IPS-NIHi11 (cell line): ENCODE results near the gene PIKFYVE.
"Not testable (repeated sequence)": the region's sequence is repeated elsewhere in the genome, so short reads cannot be mapped to it uniquely, and the experiment has no call there.

Source experiments
- DNase-seq: peaks from one replicate; pipeline ENCODE4 v3.0.0; 2012; ENCODE audit warnings: mixed read lengths, low spot score

Gene PIKFYVE

DNA sequence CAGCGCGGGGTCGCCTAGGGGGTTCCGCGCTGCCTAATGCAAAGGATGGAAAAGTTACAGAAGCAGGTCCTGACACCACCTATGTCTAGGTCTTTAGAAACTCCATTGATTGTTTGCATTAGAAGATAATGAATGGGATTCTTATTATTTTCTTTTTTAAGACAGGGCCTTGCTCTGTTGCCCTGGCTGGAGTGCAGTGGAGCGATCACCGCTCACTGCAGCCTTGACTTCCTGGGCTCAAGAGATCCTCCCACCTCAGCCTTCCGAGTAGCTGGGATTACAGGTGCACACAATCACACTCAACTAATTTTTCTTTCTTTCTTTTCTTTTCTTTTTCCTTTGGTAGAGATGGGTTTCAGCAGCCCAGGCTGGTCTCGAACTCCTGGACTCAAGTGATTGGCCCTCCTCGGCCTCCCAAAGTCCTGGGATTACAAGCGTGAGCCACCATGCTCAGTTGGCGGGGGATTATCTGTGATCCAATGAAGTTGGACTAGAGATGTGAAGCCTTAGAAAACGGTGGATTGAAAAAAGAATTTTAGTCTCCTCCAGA, 10.4 kb upstream of the PIKFYVE start:
- DNase-seq, result no peak

DNA sequence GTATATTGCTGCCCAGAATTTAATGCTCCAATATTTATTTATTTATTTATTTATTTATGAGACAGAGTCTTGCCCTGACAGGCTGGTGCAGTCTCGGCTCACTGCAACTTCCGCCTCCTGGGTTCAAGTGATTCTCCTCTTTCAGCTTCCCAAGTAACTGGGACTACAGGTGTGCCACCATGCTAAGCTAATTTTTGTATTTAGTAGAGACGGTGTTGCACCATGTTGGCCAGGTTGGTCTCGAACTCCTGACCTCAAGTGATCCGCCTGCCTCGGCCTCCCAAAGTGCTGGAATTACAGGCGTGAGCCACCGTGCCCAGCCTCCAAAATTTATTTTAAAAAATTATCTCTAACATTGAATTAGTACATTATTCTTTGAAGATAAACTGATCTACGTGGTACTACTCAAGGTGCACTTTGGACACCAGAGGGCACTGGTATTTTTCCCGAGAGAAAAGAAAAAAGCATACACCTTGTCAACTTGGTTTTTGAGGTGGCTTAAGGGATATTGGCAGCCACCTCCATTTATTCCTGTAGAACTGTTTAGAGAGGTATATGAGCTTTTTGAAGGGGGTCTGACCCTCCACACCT, 9.8 kb upstream of the PIKFYVE start:
- DNase-seq, result no peak

- DNase-seq, result not testable (repeated sequence)
These were observed 8.9 kb upstream of the PIKFYVE start for GRCh38 chr2:208256849-208257813.

DNA sequence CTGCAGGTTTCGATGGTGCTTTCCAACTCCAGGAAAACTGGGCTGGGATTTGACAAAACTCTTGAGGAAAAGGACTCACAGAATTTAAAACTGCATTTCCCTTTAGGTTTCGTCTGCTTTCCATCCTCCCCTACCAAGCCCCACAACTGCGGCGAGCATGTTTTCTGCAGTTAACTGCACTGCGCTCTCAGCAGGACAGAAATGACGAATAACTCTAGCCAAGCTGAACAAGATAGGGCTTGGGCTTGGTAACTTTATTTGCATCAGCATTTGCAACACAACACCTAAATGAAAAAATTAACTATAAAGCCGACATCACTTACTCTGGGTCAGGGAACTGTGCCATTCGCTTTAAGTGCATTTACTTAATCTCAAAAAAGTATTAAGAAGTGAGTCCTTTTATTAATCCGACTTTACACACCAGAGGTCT, 669 bp upstream of the PIKFYVE start:
- DNase-seq, result peak; percentile 19

- no peak for DNase-seq
These were observed 468 bp downstream of the PIKFYVE start for GRCh38 chr2:208266553-208266893.

DNA sequence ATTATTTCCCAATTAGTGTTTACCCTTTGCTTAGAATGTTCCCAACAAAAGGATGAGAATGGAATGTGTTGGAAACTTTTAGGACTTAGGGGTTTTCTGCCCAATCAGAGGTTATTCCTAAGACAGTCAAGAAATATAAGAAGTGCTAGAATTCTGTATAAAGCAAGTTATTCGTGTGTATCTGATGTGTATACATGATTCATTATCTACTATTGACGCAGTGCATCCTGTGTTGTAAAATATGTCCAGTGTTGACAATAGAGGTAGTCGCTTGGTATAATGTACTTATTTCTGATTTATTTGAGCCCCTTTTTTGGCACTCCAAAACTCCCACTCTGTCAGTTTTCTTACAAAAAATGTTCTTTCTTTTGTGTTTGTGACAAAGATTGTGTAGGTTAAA, 881 bp downstream of the PIKFYVE start:
- DNase-seq, result no peak

GRCh38 chr2:208267526-208267925, 1.5 kb downstream of the PIKFYVE start:
- not testable (repeated sequence) for DNase-seq

GRCh38 chr2:208268156-208268952, 2.3 kb downstream of the PIKFYVE start:
- no peak for DNase-seq

- DNase-seq, result no peak
These were observed 3.0 kb downstream of the PIKFYVE start for GRCh38 chr2:208269091-208269490.

DNA sequence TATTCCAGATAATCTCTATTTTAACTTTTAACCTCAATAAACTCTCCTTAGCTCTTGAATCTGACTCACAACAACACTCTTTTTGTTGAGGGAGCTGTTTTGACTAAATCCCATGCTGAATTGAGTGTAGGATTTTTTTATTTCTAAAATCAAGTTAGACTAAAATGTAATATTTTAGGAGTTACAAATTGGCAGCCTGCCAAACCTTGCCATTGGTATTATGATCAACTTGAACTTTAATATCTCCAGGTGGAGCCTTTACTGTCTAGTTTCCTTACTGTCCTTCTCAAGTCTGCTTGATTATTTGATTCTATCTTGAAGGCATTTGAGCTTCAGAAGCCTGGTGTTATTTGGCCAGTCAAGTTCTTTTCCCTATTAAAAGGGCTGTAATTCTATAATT, 8.7 kb downstream of the PIKFYVE start:
- no peak for DNase-seq

GRCh38 chr2:208278549-208278948, 12.5 kb downstream of the PIKFYVE start:
- no peak for DNase-seq

DNA sequence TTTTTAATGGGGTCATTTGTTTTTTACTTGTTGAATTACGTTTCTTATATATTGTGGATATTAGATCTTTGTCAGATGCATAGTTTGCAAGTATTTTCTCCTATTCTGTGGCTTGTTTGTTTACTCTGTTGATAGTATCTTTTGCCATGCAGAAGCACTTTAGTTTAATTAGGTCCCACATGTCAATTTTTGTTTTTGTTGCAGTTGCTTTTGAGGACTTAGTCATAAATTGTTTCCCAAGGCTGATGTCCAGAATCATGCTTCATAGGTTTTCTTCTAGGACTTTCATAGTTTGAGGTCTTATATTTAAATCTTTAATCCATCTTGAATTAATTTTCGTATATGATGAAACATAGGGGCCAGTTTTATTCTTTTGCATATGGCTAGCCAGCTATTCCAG, 13.2 kb downstream of the PIKFYVE start:
- no peak for DNase-seq

GRCh38 chr2:208280234-208280633, 14.2 kb downstream of the PIKFYVE start:
- DNase-seq, result no peak

DNA sequence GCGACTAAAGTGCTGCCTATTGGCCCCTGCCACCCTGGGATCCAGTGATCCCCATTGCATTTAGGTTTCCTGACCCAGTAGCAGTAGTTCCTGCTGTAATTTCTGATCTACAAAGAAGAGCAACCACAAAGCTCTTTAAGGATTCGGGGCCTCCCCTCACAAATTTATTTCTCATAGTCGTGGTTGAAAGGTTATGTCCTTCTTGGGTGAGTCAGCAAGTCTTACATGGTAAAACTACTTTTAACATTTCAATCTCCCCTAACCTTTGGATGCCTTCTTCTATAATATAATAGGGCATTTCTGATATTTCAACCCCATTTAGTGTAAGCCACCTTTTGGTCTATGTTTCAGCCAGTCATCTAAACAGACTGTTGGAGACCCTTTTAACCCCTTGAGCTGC, 14.9 kb downstream of the PIKFYVE start:
- DNase-seq, result no peak

GRCh38 chr2:208285853-208286252, 19.8 kb downstream of the PIKFYVE start:
- DNase-seq, result no peak

- DNase-seq, result no peak
These were observed 28.5 kb downstream of the PIKFYVE start for GRCh38 chr2:208294482-208295024.

DNA sequence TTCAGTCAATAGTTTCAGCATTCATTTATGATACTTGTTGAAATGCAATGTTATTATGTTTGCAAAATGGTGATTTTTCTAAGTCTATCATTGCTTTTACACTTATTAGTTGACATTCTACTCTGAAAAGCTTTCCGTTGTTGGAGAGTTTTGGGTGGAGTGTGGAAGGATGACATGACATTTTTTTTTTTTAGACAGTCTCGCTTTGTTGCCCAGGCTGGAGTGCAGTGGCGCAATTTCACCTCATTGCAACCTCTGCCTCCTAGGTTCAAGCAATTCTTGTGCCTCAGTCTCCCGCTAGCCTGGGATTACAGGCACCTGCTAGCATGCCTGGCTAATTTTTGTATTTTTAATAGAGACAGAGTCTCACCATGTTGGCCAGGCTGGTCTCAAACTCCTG, 29.8 kb downstream of the PIKFYVE start:
- no peak for DNase-seq

DNA sequence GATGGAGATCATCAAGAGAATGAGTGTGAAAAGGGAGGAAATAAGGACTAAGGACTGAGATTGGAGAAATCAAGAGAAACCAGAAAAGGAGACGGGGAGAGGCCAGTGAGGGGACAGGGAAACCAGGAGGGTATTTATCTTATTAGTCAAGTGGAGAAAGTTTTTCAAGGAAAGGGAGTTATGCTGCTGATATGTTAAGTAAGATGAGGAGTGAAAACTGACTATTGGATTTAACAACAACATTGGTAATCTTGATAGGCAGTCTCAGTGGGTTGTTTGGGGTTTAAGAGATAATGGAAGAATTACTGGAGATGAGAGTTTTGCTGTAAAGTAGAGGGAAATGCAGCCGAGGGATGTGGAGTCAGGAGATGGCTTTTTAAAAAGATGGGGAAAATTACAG, 30.6 kb downstream of the PIKFYVE start:
- no peak for DNase-seq

DNA sequence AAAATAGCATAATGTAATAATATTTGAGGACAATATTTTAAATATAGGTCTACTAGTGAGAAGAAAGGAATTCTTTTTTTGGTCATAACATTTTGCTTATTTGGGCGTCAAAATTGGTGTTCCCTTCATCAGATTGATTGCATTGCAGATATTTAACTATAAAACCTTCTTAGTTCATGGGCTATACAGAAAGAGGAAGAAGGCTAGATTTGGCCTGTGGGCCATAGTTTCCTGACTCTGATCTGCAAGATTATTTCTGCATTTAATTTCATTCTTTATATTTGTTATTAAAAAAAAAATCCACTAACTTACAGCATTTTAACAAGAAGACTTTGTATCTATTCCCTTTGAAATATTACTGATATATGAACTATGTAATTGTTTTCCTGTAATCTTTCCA, 31.9 kb downstream of the PIKFYVE start:
- DNase-seq, result no peak

- DNase-seq, result no peak
These were observed 35.0 kb downstream of the PIKFYVE start for GRCh38 chr2:208300847-208301618.

DNA sequence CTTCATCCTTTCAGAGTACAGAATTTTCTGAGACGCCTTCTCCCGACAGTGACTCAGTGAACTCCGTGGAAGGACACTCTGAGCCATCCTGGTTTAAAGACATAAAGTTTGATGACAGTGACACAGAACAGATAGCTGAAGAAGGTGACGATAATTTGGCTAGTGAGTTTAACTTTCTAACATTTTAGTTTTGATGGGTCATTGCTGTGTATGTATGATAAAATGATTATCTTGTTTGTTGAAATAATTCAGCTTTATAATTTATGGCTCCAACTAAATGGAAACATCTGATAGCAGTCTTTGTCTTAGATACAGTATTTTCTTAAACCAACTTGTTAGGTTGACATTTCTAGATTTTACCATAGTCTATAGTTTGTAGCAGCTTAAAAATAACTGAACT, 38.1 kb downstream of the PIKFYVE start:
- no peak for DNase-seq
